Measurements from ENCODE around the gene PLPP1. TPM values are rescaled to one million over a fixed set of nuclear protein-coding genes. Genes with fewer than 3 reads are reported as not detected.
"Not testable (repeated sequence)": the region's sequence is repeated elsewhere in the genome, so short reads cannot be mapped to it uniquely, and the experiment has no call there.

PLPP1 gene
- total RNA-seq, 2 experiments from 2014 or later, result 7.3 to 8.3 TPM

DNA sequence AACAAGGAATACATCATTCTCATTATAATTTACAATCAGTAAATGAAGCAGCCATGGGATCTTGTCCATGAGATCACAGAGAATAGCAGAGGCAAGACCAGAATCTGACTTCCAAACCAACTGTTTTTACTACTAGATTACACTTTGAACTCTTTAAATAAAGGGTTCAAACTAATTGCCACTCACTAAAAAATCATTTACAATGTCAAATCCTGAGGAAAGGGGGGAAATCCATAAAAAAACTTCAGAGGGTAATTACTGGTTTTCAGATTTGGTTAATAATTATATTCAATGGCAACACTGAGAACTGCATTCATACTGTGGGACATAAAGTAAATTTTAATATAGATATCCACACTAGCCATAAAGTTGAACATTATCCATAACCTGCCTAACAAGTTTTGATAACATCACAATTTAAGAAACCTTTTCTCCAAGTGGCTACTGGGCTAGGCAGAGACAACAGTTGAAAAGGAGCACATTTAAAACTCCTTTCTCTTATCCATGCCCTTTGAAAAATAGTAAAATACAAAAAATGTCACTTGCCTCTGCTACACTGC lies 15.9 kb downstream of the PLPP1 start:
- no peak overlapping the region for H3K4me3 Mint-ChIP-seq
- CTCF ChIA-PET, result no interaction called here
- H3K36me3 Mint-ChIP-seq (ENCODE audit: low read depth), result no peaks in the 10 kb centered on the region
- H3K9me3 Mint-ChIP-seq, result no peaks in the 10 kb centered on the region
- peaks cover 12% of the 10 kb centered on the region for H3K4me1 Mint-ChIP-seq (ENCODE audit: low read depth)
- H3K27ac Mint-ChIP-seq, result no peak overlapping the region
- no peak for DNase-seq
- intact Hi-C loops (cut with micrococcal nuclease), result no loop called here
- H3K27me3 Mint-ChIP-seq (ENCODE audit: low read depth), result no peaks in the 10 kb centered on the region

DNA sequence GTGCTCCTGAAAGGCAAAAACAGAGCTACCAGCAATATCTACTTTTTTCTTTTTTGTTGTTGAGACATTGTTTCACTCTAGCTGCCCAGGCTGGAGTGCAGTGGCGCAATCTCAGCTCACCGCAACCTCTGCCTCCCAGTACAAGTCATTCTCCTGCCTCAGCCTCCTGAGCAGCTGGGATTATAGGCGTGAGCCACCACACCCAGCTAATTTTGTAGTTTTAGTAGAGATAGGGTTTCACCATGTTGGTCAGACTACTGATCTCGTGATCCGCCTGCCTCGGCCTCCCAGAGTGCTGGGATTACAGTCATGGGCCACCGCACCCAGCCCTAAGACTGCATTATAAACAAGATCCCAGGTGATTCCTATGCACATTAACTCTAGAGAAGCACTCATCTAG lies 17.0 kb downstream of the PLPP1 start:
- H3K36me3 Mint-ChIP-seq (ENCODE audit: low read depth), result no peaks in the 10 kb centered on the region
- no peaks in the 10 kb centered on the region for H3K27me3 Mint-ChIP-seq (ENCODE audit: low read depth)
- no peak overlapping the region for H3K4me3 Mint-ChIP-seq
- no peaks in the 10 kb centered on the region for H3K9me3 Mint-ChIP-seq
- intact Hi-C loops (cut with micrococcal nuclease), result no loop called here
- DNase-seq, result no peak
- H3K27ac Mint-ChIP-seq, result no peak overlapping the region
- peaks cover 12% of the 10 kb centered on the region for H3K4me1 Mint-ChIP-seq (ENCODE audit: low read depth)
- CTCF ChIA-PET, result interaction anchor here (0.6 to 1.8 kb wide), 3 partner anchors 11 to 643 kb away, joined by 3 to 5 read pairs (median 5); no protein-coding TSS in a partner anchor

DNA sequence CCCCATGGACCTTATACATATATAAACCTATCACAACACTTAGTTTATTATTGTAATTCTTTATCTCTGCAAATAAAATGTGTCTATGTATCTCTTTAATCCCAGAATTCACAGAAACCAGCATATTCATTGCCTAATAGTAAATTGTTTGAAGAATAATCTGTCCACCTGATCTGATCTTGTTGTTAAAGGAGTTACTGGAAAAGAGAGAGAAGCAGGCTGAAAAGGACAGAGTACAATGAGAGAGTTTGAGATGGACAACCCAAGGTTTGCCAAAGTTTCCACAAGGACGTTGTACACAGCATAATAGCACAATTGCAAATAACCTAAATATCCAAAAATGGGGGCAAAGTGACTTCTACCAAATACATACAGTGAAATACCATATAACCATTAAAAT lies 23.8 kb downstream of the PLPP1 start:
- no peaks in the 10 kb centered on the region for H3K36me3 Mint-ChIP-seq (ENCODE audit: low read depth)
- no peaks in the 10 kb centered on the region for H3K9me3 Mint-ChIP-seq
- no peak overlapping the region for H3K4me3 Mint-ChIP-seq
- H3K4me1 Mint-ChIP-seq (ENCODE audit: low read depth), result peaks cover 16% of the 10 kb centered on the region
- intact Hi-C loops (cut with micrococcal nuclease), result no loop called here
- DNase-seq, result no peak
- CTCF ChIA-PET, result interaction anchor here (0.6 kb wide), 1 partner anchor 107 kb away, joined by 7 read pairs; no protein-coding TSS in a partner anchor
- H3K27me3 Mint-ChIP-seq (ENCODE audit: low read depth), result no peaks in the 10 kb centered on the region
- H3K27ac Mint-ChIP-seq, result no peak overlapping the region

DNA sequence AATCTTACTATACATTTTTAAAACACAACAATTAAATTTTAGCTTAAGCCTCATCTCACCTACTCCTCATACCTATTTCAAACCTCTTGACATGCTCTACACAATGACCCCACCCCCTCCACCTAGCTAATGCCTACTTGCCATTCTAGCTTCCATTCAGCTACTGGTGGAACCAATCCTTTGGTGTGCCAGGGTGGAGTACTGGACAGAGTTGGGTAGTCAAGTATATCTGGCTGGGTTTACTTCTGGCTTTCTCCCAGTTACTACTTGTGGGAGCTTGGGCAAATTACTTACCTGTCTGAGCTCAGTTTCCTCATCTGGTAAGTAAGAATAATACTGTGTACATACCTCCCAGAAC lies 24.3 kb downstream of the PLPP1 start:
- CTCF ChIA-PET, result interaction anchor here (0.6 kb wide), 2 partner anchors 106 to 263 kb away, joined by 5 to 7 read pairs; no protein-coding TSS in a partner anchor
- no peak overlapping the region for H3K27ac Mint-ChIP-seq
- H3K9me3 Mint-ChIP-seq, result no peaks in the 10 kb centered on the region
- H3K4me3 Mint-ChIP-seq, result no peak overlapping the region
- H3K36me3 Mint-ChIP-seq (ENCODE audit: low read depth), result no peaks in the 10 kb centered on the region
- intact Hi-C loops (cut with micrococcal nuclease), result no loop called here
- H3K27me3 Mint-ChIP-seq (ENCODE audit: low read depth), result no peaks in the 10 kb centered on the region
- peaks cover 13% of the 10 kb centered on the region for H3K4me1 Mint-ChIP-seq (ENCODE audit: low read depth)
- DNase-seq, result no peak

GRCh38 chr5:55509796-55510522 lies 24.8 kb downstream of the PLPP1 start:
- intact Hi-C loops (cut with micrococcal nuclease), result no loop called here

GRCh38 chr5:55509097-55509496 lies 25.7 kb downstream of the PLPP1 start:
- CTCF ChIA-PET, result interaction anchor here (1.3 kb wide), 1 partner anchor 142 kb away, joined by 3 read pairs; no protein-coding TSS in a partner anchor
- H3K9me3 Mint-ChIP-seq, result no peaks in the 10 kb centered on the region

More at GRCh38 chr5:55509796-55510522, 24.8 kb downstream of the PLPP1 start:
- DNase-seq, result no peak
- Mint-ChIP-seq H3K9me3 (no peaks in the 10 kb centered on the region), H3K36me3 (ENCODE audit: low read depth) (no peaks in the 10 kb centered on the region), H3K4me1 (ENCODE audit: low read depth) (peaks cover 18% of the 10 kb centered on the region), H3K27me3 (ENCODE audit: low read depth) (no peaks in the 10 kb centered on the region), H3K4me3 (no peak overlapping the region), H3K27ac (no peak overlapping the region)
- CTCF ChIA-PET, result interaction anchor here (0.6 to 1.3 kb wide), 2 partner anchors 141 to 264 kb away, joined by 3 to 5 read pairs; no protein-coding TSS in a partner anchor

DNA sequence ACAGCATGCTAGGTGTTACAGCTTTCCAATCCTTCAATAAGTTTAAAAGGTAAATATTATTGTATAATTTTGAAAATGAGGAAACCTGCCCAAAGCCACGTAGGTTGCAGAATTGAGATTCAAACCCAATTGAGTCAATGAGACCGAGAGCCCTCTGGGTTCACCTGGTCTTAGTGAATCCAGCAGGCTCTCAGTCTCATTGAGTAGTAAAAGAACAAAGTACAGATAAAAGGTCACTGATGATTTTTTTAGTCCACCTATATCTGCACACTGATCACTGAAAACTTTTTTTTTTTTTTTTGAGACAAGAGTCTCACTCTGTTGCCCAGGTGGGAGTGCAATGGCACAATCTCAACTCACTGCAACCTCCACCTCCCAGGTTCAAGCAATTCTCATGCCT lies 27.2 kb downstream of the PLPP1 start:
- Mint-ChIP-seq H3K4me3 (no peak overlapping the region), H3K4me1 (ENCODE audit: low read depth) (peaks cover 19% of the 10 kb centered on the region), H3K27ac (no peak overlapping the region), H3K27me3 (ENCODE audit: low read depth) (no peaks in the 10 kb centered on the region), H3K9me3 (no peaks in the 10 kb centered on the region), H3K36me3 (ENCODE audit: low read depth) (no peaks in the 10 kb centered on the region)
- intact Hi-C loops (cut with micrococcal nuclease), result no loop called here
- CTCF ChIA-PET, result no interaction called here
- no peak for DNase-seq

More at GRCh38 chr5:55509097-55509496, 25.7 kb downstream of the PLPP1 start:
- H3K27me3 Mint-ChIP-seq (ENCODE audit: low read depth), result no peaks in the 10 kb centered on the region
- no peak for DNase-seq
- H3K4me1 Mint-ChIP-seq (ENCODE audit: low read depth), result peaks cover 15% of the 10 kb centered on the region
- H3K36me3 Mint-ChIP-seq (ENCODE audit: low read depth), result no peaks in the 10 kb centered on the region
- intact Hi-C loops (cut with micrococcal nuclease), result no loop called here
- H3K27ac Mint-ChIP-seq, result no peak overlapping the region
- H3K4me3 Mint-ChIP-seq, result no peak overlapping the region

DNA sequence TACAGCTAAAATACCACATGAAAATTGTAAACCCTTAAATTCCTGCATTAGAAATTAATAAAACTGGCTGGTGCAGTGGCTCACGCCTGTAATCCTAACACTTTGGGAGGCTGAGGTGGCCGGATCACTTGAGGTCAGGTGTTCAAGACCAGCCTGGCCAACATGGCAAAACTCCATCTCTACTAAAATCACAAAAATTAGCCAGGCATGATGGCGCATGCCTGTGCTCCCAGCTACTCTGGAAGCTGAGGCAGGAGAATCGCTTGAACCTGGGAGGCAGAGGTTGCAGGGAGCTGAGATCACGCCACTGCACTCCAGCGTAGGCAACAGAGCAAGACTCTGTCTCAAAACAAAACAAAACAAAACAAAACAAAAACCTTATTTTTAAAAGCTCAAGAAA lies 29.1 kb downstream of the PLPP1 start:
- H3K27me3 Mint-ChIP-seq (ENCODE audit: low read depth); intact Hi-C loops (cut with micrococcal nuclease); H3K9me3 Mint-ChIP-seq; H3K4me3 Mint-ChIP-seq; H3K36me3 Mint-ChIP-seq (ENCODE audit: low read depth); DNase-seq; H3K27ac Mint-ChIP-seq: not testable (repeated sequence)
- CTCF ChIA-PET, result interaction anchor here (0.6 to 1.2 kb wide), 3 partner anchors 10 to 363 kb away, joined by 3 to 5 read pairs (median 3); no protein-coding TSS in a partner anchor
- peaks cover 19% of the 10 kb centered on the region for H3K4me1 Mint-ChIP-seq (ENCODE audit: low read depth)

- H3K27me3 Mint-ChIP-seq (ENCODE audit: low read depth); H3K9me3 Mint-ChIP-seq; CTCF ChIA-PET; H3K27ac Mint-ChIP-seq; H3K36me3 Mint-ChIP-seq (ENCODE audit: low read depth); DNase-seq; intact Hi-C loops (cut with micrococcal nuclease); H3K4me3 Mint-ChIP-seq: not testable (repeated sequence)
- peaks cover 20% of the 10 kb centered on the region for H3K4me1 Mint-ChIP-seq (ENCODE audit: low read depth)
These were observed 30.8 kb downstream of the PLPP1 start for GRCh38 chr5:55503917-55504316.

DNA sequence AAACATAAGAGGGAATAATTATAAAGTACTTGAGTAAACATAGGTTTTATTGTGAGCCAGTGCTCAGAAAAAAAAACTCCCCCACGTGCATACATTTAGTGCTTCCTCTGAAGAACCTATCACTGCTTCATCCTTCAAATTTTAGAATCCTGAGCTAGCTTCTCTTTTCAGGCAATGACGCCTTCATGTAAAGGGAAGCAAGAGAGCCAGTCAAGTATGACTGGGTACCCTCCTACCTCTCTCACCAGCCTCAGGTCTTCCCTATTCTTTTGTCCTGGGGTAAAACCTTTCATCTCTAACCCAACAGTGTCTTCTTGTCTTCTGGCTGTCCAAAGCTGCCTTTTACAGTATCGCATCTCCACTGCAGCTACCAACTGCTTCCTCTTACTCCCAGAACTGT lies 32.0 kb downstream of the PLPP1 start:
- Mint-ChIP-seq H3K27me3 (ENCODE audit: low read depth) (no peaks in the 10 kb centered on the region), H3K9me3 (no peaks in the 10 kb centered on the region), H3K4me1 (ENCODE audit: low read depth) (peaks cover 22% of the 10 kb centered on the region), H3K4me3 (no peak overlapping the region), H3K27ac (no peak overlapping the region), H3K36me3 (ENCODE audit: low read depth) (no peaks in the 10 kb centered on the region)
- CTCF ChIA-PET, result interaction anchor here (1.0 kb wide), 1 partner anchor 331 kb away, joined by 3 read pairs; no protein-coding TSS in a partner anchor
- DNase-seq, result no peak
- intact Hi-C loops (cut with micrococcal nuclease), result no loop called here

DNA sequence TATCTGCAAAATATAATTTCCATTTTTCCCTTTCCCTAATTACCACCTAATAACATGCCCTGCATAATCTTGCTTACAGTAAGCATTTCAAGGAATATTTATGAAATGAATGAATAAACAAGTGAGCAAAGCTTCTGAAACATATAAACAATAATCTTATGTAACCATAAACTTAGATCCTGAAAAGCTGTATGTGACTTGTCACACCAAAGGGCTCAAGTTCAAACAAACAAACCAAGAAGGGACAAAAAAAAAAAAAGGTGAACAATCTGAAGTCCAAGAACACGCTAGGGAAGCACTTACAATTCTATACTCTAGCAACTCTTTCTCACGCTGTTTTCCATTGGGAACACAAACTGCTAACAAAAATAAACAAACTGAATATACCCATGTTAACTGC lies 36.3 kb downstream of the PLPP1 start:
- no peaks in the 10 kb centered on the region for H3K9me3 Mint-ChIP-seq
- no peak overlapping the region for H3K4me3 Mint-ChIP-seq
- DNase-seq, result no peak
- intact Hi-C loops (cut with micrococcal nuclease), result no loop called here
- H3K36me3 Mint-ChIP-seq (ENCODE audit: low read depth), result no peaks in the 10 kb centered on the region
- peaks cover 10% of the 10 kb centered on the region for H3K4me1 Mint-ChIP-seq (ENCODE audit: low read depth)
- H3K27me3 Mint-ChIP-seq (ENCODE audit: low read depth), result no peaks in the 10 kb centered on the region
- CTCF ChIA-PET, result interaction anchor here (0.6 kb wide), 1 partner anchor 302 kb away, joined by 4 read pairs; no protein-coding TSS in a partner anchor
- no peak overlapping the region for H3K27ac Mint-ChIP-seq

- H3K36me3 Mint-ChIP-seq (ENCODE audit: low read depth), result no peaks in the 10 kb centered on the region
These were observed 37.1 kb downstream of the PLPP1 start for GRCh38 chr5:55497712-55498111.

DNA sequence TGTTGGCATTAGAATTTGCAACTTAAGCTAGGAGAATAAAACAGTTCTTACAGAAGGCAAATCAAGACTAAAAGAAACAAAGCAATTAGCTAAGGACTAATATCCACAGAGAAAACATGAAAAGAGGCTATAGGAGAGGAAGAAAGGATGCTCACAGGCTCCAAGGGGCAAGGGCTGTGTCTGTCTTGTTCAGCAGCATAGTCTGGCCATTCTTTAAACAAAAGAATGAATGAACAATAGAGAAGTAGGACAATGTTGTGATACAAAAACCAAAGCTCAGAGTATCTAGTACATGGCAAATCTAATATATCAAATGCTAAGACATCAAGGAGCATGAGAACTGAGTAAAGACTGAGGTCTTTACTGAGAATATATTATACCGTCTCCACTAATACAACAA lies 39.5 kb downstream of the PLPP1 start:
- DNase-seq, result no peak
- CTCF ChIA-PET, result no interaction called here
- H3K36me3 Mint-ChIP-seq (ENCODE audit: low read depth), result peaks cover 2% of the 10 kb centered on the region
- no peak overlapping the region for H3K27ac Mint-ChIP-seq
- intact Hi-C loops (cut with micrococcal nuclease), result no loop called here
- H3K4me1 Mint-ChIP-seq (ENCODE audit: low read depth), result peaks cover 6% of the 10 kb centered on the region
- H3K4me3 Mint-ChIP-seq, result no peak overlapping the region
- no peaks in the 10 kb centered on the region for H3K27me3 Mint-ChIP-seq (ENCODE audit: low read depth)
- no peaks in the 10 kb centered on the region for H3K9me3 Mint-ChIP-seq

More at GRCh38 chr5:55497712-55498111, 37.1 kb downstream of the PLPP1 start:
- Mint-ChIP-seq H3K4me1 (ENCODE audit: low read depth) (peaks cover 6% of the 10 kb centered on the region), H3K27ac (no peak overlapping the region), H3K4me3 (no peak overlapping the region), H3K27me3 (ENCODE audit: low read depth) (no peaks in the 10 kb centered on the region), H3K9me3 (no peaks in the 10 kb centered on the region)
- intact Hi-C loops (cut with micrococcal nuclease), result no loop called here
- no peak for DNase-seq
- CTCF ChIA-PET, result no interaction called here

Data from activated naive CD4-positive, alpha-beta T cell treated with anti-CD3 and anti-CD28 coated beads for 36 hours (primary cell).